ENCODE data around the gene EPN3. TPM values are rescaled to one million over a fixed set of nuclear protein-coding genes. Genes with fewer than 3 reads are reported as not detected.

Gene EPN3
- total RNA-seq, 1 experiment from 2014 or later: 22.8 TPM

DNA sequence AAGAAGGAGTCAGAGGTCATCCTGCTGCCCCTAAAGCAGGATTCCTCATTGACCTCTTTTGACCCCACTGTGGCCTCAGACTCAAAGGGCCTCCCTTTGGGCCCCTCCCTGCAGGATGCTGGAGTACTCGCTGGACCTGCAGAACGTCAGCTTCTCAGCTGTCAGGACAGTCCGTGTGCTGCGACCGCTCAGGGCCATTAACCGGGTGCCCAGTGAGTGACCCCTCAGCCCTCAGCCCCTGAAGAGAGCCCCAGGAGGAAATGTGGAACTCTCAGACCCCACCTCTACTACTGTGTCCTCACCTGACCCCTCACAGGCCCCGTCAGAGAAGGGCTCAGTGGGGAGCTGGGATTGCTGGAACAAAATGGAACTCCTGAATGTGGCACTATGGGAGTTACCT lies 37.1 kb downstream of the EPN3 start:
- peaks cover 16% of the 10 kb centered on the region; the same call in 1 of the 2 replicates for H3K27me3 ChIP-seq (ENCODE audit: insufficient read depth, low read depth)
- no peaks in the 10 kb centered on the region for H3K9me2 ChIP-seq (ENCODE audit: insufficient read depth)
- no peak overlapping the region for H3K4me3 ChIP-seq
- no TSS peak for BruUV-seq (replicated peaks)
- H3K36me3 ChIP-seq (ENCODE audit: low read depth): no peaks in the 10 kb centered on the region
- H2AFZ ChIP-seq: no peak overlapping the region
- DNase-seq: no peak
- CTCF ChIA-PET: no interaction called here
- no peaks in the 10 kb centered on the region for H3K4me1 ChIP-seq (replicated peaks; ENCODE audit: insufficient read depth)
- no peak overlapping the region for H3K27ac ChIP-seq
- H3K9me3 ChIP-seq (ENCODE audit: insufficient read depth, low read depth): no peaks in the 10 kb centered on the region
- no peak overlapping the region for H3K4me2 ChIP-seq
- 0 out of 2 replicates have a peak, but pooled peaks cover 4% of the 10 kb centered on the region for H3F3A ChIP-seq (ENCODE audit: insufficient read depth, low read depth)
- intact Hi-C loops (cut with micrococcal nuclease; ENCODE audit: unreplicated experiment): no loop called here
- TF ChIP-seq CTCF (conservative IDR thresholded peaks at IDR 0.05) (no peak), EZH2 (IDR thresholded peaks at IDR 0.05; ENCODE audit: low read depth) (no peak)
- no peaks in the 10 kb centered on the region for H3K79me2 ChIP-seq (ENCODE audit: low read depth)
- POLR2A ChIA-PET (ENCODE audit: unreplicated experiment): no interaction called here
- no peaks in the 10 kb centered on the region for H4K20me1 ChIP-seq (ENCODE audit: insufficient read depth)

DNA sequence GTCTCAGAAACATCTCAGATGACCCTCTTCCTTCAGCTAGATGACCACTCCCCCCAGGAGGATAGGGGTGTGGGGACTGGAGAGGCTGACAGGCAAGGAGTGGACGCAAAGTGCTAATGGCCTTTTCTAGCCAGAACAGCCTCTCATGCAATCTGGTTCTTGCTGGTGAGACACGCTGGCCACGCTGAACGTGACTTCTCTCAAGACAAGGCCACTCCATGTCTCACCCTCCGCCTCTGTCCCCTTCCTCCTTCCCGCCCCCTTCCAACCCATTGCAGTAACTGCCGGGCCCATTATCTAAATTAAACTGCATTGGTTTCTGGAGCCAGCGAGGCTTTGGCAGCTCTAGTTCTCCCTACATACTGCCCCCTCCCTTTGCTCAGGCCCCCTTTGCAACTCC lies 37.5 kb downstream of the EPN3 start:
- POLR2A ChIA-PET (ENCODE audit: unreplicated experiment): no interaction called here
- Histone ChIP-seq H3K4me1 (replicated peaks; ENCODE audit: insufficient read depth) (no peaks in the 10 kb centered on the region), H2AFZ (no peak overlapping the region), H3K27me3 (ENCODE audit: insufficient read depth, low read depth) (peaks cover 16% of the 10 kb centered on the region; the same call in 1 of the 2 replicates), H3K27ac (no peak overlapping the region), H4K20me1 (ENCODE audit: insufficient read depth) (no peaks in the 10 kb centered on the region), H3K9me2 (ENCODE audit: insufficient read depth) (no peaks in the 10 kb centered on the region), H3K9me3 (ENCODE audit: insufficient read depth, low read depth) (no peaks in the 10 kb centered on the region), H3F3A (ENCODE audit: insufficient read depth, low read depth) (0 out of 2 replicates have a peak, but pooled peaks cover 4% of the 10 kb centered on the region), H3K4me2 (no peak overlapping the region), H3K4me3 (no peak overlapping the region), H3K79me2 (ENCODE audit: low read depth) (no peaks in the 10 kb centered on the region), H3K36me3 (ENCODE audit: low read depth) (no peaks in the 10 kb centered on the region)
- TF ChIP-seq EZH2 (IDR thresholded peaks at IDR 0.05; ENCODE audit: low read depth) (no peak), CTCF (conservative IDR thresholded peaks at IDR 0.05) (no peak)
- CTCF ChIA-PET: interaction anchor here (0.6 kb wide), 1 partner anchor 127 kb away, joined by 10 read pairs; no protein-coding TSS in a partner anchor
- no peak for DNase-seq
- BruUV-seq (replicated peaks): no TSS peak
- intact Hi-C loops (cut with micrococcal nuclease; ENCODE audit: unreplicated experiment): no loop called here

GRCh38 chr17:50570528-50570927 lies 38.0 kb downstream of the EPN3 start:
- no peaks in the 10 kb centered on the region for H3K4me1 ChIP-seq (replicated peaks; ENCODE audit: insufficient read depth)
- ChIA-PET POLR2A (ENCODE audit: unreplicated experiment) (no interaction called here), CTCF (interaction anchor here (0.6 kb wide), 1 partner anchor 126 kb away, joined by 10 read pairs; no protein-coding TSS in a partner anchor)
- no peak for DNase-seq
- no TSS peak for BruUV-seq (replicated peaks)
- H3K4me3 ChIP-seq: no peak overlapping the region
- intact Hi-C loops (cut with micrococcal nuclease; ENCODE audit: unreplicated experiment): no loop called here
- no peak overlapping the region for H2AFZ ChIP-seq
- no peaks in the 10 kb centered on the region for H3K9me3 ChIP-seq (ENCODE audit: insufficient read depth, low read depth)
- 0 out of 2 replicates have a peak, but pooled peaks cover 3% of the 10 kb centered on the region for H3F3A ChIP-seq (ENCODE audit: insufficient read depth, low read depth)
- no peak overlapping the region for H3K27ac ChIP-seq
- H3K36me3 ChIP-seq (ENCODE audit: low read depth): no peaks in the 10 kb centered on the region
- peaks cover 16% of the 10 kb centered on the region; the same call in 1 of the 2 replicates for H3K27me3 ChIP-seq (ENCODE audit: insufficient read depth, low read depth)
- H3K4me2 ChIP-seq: no peak overlapping the region
- H3K79me2 ChIP-seq (ENCODE audit: low read depth): no peaks in the 10 kb centered on the region
- H3K9me2 ChIP-seq (ENCODE audit: insufficient read depth): no peaks in the 10 kb centered on the region
- H4K20me1 ChIP-seq (ENCODE audit: insufficient read depth): no peaks in the 10 kb centered on the region
- no peak for TF ChIP-seq CTCF (conservative IDR thresholded peaks at IDR 0.05)
- no peak for TF ChIP-seq EZH2 (IDR thresholded peaks at IDR 0.05; ENCODE audit: low read depth)
